T-helper 1 cell treated with Interleukin-12 subunit alpha and Interleukin-12 subunit beta and Interleukin-4 antibody, amounts not matched to agents 30 ng/mL and 1 ng/mL, for 36 hours (primary cell): ENCODE data around the gene MXD4. TPM values are rescaled to one million over a fixed set of nuclear protein-coding genes. Genes with fewer than 3 reads are reported as not detected.

Experiments used
- intact Hi-C: fragments of 100-400 bp; cut with micrococcal nuclease; formaldehyde crosslinking; loops from one replicate; pipeline ENCODE4 v1.15.1; 2024
- total RNA-seq: library from RNA; stranded (reverse); gene quantifications from 2 replicates; pipeline ENCODE4 v1.2.3, GENCODE V29; 2022

The MXD4 gene, protein sequence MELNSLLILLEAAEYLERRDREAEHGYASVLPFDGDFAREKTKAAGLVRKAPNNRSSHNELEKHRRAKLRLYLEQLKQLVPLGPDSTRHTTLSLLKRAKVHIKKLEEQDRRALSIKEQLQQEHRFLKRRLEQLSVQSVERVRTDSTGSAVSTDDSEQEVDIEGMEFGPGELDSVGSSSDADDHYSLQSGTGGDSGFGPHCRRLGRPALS
- 22.5 and 25.1 TPM in 2 replicates for total RNA-seq

GRCh38 chr4:2261853-2262144 is at the start of gene MXD4:
MXD4 (minus strand) TSS chr4:2262109; CDS start chr4:2261980, 129 bp downstream.
- intact Hi-C loops: loop anchor here (1.0 to 2.0 kb wide), 14 partner anchors 19 to 813 kb away; partner anchors contain the start of genes CFAP99, FAM193A, GRK4 and HAUS3

GRCh38 chr4:2306773-2307410 is 45.0 kb upstream of the MXD4 start:
- intact Hi-C loops: no loop called here

- intact Hi-C loops: no loop called here
Measured at GRCh38 chr4:2305766-2306501, 44.0 kb upstream of the MXD4 start.

- intact Hi-C loops: no loop called here
Measured at GRCh38 chr4:2304877-2305561, 43.1 kb upstream of the MXD4 start.

- intact Hi-C loops: no loop called here
Measured at GRCh38 chr4:2304321-2304876, 42.5 kb upstream of the MXD4 start.

DNA sequence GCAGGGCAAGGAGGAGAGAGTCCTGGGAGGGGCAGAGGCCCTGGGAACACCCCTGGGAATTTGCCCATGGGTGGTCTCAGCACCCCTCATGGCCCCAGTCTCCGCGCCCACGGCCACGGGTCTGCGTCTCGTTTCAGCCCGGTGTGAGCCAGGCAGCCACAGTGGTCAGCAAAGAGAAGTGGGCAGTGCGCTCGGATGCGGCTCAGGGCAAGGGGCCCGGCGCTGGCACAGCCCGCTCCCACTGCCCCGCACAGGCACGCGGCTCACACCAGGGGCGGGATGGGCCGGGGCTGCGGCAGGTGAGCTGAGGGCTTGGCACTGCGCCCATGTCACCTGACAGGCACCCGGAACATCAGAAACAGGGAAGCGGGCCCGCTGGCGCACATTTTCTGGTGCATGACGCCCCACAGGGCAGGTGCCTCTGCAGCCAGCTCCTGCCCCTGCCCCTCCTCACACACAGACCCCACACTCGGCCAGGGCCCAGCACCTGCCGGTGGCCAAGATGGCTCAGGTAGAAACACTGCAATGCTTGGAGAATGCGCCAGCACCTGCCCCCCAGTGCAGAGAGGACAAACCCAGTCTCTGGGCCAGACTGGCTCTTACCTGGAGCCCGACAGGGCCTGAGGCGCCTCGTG is 41.9 kb upstream of the MXD4 start:
- intact Hi-C loops: no loop called here

DNA sequence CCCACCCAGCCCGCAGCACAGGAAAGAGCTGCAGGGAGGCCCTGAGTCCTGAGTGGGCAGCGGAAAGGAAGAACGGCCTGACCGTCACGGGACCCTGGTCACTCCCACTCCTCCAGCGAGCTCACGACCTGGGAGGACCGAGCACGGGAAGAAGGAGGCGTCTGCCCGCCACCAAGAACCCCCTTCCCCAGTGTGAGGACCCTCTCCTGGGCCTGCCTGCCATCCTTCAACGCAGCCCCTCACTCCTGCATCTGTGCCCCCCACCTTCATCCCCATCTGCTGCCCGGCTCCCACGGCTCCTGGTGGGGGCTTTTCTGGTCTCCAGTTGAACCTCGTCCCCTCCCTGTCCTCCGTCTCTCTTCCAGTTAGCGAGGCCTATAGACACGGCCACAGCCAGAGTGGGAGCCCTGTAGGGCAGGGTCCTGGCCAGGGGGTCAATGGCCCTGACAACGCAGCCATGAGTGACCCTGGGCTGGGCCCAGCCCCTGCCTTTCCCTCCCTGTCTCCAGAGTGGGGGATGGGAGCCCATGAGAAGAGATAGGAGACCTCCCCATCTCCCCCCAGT is 41.3 kb upstream of the MXD4 start:
- intact Hi-C loops: no loop called here

DNA sequence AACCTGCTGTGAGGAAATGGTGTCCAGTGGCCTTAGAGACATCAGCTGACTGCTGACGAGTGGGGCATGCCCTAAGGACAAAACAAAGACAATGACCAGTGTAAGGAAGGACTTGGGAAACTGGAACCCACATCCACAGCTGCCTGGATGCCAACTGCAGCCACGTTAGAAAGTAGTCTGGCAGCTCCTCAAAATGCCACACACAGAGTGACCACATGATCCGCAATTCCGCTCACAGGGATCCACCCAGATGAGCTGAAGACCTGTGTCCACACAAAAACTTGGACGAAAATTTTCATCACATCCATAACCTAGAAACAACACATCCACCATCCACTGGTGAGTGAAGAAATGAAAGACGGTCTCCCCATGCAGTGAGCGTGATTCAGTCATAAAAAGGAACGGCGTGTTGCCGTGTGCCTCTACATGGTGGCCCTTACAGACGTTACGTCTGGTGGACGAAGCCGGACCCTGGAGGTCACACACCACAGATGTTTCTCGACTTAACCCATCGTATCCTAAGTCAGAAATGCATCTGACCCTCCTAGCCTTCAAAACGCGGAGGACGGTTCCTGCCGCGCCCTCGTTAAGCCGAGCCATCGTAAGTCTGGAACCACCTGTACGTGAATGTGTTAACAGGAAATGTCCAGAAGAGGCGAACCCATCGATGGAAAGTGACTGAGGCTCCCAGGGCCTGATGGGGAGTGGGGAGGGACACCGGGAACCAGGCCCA is 40.6 kb upstream of the MXD4 start:
- intact Hi-C loops: no loop called here

DNA sequence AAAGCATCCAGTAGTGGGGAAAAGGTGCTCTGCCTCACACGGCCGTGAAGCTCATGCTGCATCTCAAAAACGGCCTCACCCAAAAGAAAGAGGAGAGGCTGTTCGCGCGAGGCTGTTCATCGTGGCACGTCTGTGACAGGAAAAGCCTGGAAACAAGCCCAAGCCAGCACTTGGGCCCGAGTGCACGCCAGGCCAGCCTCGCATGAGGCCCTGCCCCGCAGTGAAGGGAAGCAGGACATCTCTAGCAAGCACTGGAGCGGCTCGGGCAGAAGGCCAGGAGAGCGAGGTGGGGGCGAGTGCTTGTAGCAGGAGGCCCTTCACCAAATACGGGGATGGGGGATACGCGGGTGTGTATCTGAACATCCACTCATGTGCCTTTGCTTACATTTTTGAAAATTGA is 39.9 kb upstream of the MXD4 start:
- intact Hi-C loops: no loop called here

DNA sequence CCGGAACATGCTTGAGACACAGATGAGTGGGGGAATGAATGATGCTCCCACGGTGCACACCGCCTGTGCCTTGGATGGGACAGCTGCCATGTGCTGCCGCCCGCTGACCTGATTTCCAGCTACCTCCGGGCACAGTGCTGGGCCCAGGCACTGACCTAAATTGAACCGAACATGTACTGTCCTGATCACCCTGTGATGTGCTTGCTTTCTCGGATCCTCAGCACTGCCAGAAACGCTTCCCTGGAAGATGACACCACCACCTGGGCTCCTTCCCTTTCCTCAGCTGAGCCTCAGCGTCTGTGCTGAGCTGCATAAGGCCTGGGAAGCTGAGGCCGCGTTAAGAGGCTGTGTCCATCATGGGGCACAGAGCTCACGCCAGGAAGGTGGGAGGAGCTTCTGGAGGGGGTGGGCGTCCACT is 39.3 kb upstream of the MXD4 start:
- intact Hi-C loops: no loop called here

- intact Hi-C loops: no loop called here
Measured at GRCh38 chr4:2300431-2301224, 38.7 kb upstream of the MXD4 start.

DNA sequence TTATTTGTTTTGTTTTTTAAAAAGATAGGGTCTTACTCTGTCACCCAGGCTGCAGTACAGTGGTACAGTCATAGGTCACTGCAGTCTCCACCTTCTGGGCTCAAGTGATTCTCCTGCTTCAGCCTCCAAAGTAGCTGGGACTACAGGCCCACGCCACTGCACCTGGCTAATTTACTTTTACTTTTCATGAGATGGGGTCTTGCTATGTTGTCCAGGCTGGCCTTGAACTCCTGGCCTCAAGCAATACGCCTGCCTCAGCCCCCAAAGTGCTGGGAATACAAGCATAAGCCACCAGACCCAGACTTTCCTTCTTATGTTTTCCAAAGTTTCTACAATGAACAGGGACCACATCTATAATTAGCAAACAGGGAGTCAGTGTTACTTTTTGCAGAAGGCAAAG is 37.9 kb upstream of the MXD4 start:
- intact Hi-C loops: no loop called here

DNA sequence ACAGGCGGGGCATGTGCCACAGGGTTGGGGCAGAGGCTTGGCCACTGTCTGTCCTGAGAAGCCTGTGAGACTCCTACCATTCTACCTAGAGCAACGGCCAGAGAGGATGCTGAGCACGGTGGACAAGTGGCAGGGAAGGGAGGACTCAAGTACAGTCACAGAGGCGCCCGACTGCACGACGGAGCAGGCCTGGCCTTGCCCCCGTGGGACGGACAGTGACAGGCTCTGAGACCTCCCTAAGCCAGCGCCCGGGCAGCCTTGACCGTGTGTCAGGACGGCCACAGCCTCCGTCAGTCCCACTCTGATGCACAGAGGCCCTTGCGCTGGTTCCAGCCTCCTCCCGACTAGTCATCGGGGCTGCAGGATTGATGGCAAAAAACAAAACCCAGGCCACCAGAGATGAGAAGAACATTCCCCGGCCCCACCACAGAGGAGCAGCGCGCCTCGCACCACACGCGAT is 36.7 kb upstream of the MXD4 start:
- intact Hi-C loops: no loop called here

DNA sequence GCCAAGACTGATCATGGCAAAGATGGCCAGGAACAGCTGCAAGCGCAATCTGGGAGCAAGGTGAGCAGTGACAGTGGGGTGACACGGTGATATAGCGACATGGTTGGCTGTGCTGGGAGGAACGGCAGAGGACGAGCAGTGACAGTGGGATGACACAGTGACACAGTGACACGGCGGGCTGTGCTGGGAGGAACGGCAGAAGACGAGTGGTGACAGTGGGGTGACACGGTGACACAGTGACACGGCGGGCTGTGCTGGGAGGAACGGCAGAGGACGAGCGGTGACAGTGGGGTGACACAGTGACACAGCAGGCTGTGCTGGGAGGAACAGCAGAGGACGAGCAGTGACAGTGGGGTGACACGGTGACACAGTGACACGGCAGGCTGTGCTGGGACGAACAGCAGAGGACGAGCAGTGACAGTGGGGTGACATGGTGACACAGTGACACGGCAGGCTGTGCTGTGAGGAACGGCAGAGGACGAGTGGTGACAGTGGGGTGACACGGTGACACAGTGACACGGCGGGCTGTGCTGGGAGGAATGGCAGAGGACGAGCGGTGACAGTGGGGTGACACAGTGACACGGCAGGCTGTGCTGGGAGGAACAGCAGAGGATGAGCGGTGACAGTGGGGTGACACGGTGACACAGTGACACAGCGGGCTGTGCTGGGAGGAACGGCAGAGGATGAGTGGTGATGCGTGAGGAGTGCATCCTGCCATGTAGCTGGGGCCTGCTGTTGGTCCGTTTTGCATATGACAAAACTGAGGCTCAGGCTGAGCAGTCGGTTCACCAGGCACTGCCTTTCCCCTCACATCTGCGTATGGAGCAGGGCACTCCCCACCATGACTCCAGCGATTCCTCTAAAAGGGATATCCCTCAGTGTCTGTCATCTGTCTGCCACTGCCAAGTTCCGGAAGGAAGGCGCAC is 36.0 kb upstream of the MXD4 start:
- intact Hi-C loops: no loop called here

DNA sequence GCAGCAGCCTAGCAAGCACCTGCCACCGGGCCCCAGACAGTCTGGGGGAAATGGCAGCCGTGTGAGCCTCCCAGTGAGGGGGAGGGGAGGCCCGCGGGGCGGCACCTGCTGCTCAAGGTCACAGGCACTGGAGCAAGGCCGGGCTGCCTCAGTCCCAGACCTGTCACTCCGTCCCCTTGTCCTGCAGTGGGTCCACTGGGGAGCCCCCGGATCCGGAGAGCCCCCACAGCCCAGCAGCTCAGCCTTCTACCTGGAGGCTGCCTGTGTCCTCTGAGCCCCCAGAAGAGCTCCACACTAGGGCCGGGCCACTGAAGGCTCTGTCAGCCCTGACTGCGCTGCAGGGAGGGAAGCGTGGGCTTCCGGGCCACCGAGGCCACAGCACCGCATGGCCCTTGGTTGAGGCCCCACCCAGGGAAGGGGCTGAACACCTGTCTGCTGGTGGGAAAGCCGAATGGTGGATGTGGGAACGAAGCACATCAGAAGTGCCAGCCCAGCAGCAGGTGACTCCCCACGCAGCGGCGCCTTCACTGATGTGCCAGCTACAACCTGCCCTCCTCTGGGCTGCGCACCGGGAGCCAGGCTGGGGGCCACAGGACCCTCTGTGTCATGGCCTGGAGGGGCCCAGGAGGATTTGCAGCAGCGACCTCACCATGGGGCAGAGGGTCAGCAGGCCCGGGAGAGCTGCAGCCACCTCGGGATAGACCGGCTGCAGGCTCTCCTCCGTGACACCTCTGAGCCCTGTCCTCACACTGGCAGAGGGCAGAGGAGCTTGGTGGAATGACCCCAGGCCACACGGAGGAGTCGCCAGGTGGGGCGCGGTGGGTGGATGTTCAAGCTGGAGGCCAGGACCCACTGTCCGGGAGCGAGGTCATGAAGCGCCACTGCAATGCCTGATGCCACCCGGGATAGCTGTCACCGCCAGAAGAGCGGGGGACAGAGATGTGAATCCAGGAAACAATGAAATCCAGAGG is 35.0 kb upstream of the MXD4 start:
- intact Hi-C loops: no loop called here

- intact Hi-C loops: no loop called here
Measured at GRCh38 chr4:2295900-2296442, 34.1 kb upstream of the MXD4 start.

DNA sequence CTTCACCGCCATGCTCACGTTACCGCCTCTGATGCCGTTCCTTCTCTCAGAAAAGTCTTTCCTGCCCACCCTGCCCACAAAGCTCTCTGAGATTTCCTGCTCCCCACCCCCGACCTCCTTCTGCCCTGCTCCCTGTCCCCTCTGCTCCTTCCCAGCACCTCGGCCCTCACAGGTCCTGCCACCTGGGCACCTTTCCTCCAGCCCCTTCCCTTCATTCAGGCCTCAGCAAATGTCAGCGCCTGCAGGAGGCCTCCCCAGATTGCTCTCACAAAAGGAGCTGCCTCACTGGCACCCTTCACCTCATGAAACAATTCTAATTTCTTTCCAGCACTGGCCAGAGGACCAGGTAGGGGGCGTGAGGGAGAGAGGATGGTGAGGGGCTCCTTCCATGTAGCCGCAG is 33.6 kb upstream of the MXD4 start:
- intact Hi-C loops: no loop called here
